Mesendoderm (in vitro differentiated cells): ENCODE measurements around the gene KAZN.

Source experiments
- DNase-seq: peaks from one replicate; pipeline ENCODE4 v3.0.0; 2013
- H2AK5ac ChIP-seq: 2 replicates; pipeline ENCODE4 v1.6.1; 2013; ENCODE audit warnings: low read length, inconsistent platforms
- H2BK120ac ChIP-seq: 2 replicates; pipeline ENCODE4 v1.6.1; 2013; ENCODE audit warnings: low read depth, mild to moderate bottlenecking, low read length, moderate library complexity, mixed read lengths
- H2BK15ac ChIP-seq: replicated peaks from 2 replicates; pipeline ENCODE4 v1.6.1; 2013; ENCODE audit warnings: low read depth, mild to moderate bottlenecking, moderate library complexity
- H2BK5ac ChIP-seq: 2 replicates; pipeline ENCODE4 v1.6.1; 2013; ENCODE audit warnings: low read length, inconsistent platforms
- H3K18ac ChIP-seq: 2 replicates; pipeline ENCODE4 v1.6.1; 2013; ENCODE audit warnings: mild to moderate bottlenecking, low read length, mixed read lengths
- H3K23ac ChIP-seq: one replicate; pipeline ENCODE4 v1.6.1; 2013; ENCODE audit warnings: low read length
- H3K27ac ChIP-seq: 2 replicates; pipeline ENCODE4 v1.5.1; 2013; ENCODE audit warnings: low read depth, mild to moderate bottlenecking, inconsistent platforms, low read length, moderate library complexity
- H3K27me3 ChIP-seq: 2 replicates; pipeline ENCODE4 v1.6.1; 2013; ENCODE audit warnings: low read length, control low read depth, mild to moderate bottlenecking, inconsistent platforms; ENCODE audit not compliant: insufficient read depth, poor library complexity
- H3K36me3 ChIP-seq: 2 replicates; pipeline ENCODE4 v1.6.1; 2013; ENCODE audit warnings: low read length, inconsistent platforms; ENCODE audit not compliant: control insufficient read depth, insufficient read depth
- H3K4ac ChIP-seq: one replicate; pipeline ENCODE4 v1.6.1; 2013; ENCODE audit warnings: low read depth, mild to moderate bottlenecking, low read length, moderate library complexity
- H3K4me1 ChIP-seq: 2 replicates; pipeline ENCODE4 v1.6.1; 2013; ENCODE audit warnings: low read depth, low read length, inconsistent platforms; ENCODE audit not compliant: control insufficient read depth
- H3K4me2 ChIP-seq: 2 replicates; pipeline ENCODE4 v1.6.1; 2013; ENCODE audit warnings: low read length
- H3K4me3 ChIP-seq: 2 replicates; pipeline ENCODE4 v1.5.1; 2013; ENCODE audit warnings: mild to moderate bottlenecking, low read length
- H3K56ac ChIP-seq: one replicate; pipeline ENCODE4 v1.6.1; 2013; ENCODE audit warnings: low read length
- H3K79me1 ChIP-seq: 2 replicates; pipeline ENCODE4 v1.6.1; 2013; ENCODE audit warnings: low read length, inconsistent platforms
- H3K79me2 ChIP-seq: 2 replicates; pipeline ENCODE4 v1.6.1; 2013; ENCODE audit warnings: mild to moderate bottlenecking, low read length; ENCODE audit not compliant: control insufficient read depth, insufficient read depth
- H3K9ac ChIP-seq: 2 replicates; pipeline ENCODE4 v1.6.1; 2013; ENCODE audit warnings: low read length, inconsistent platforms
- H4K5ac ChIP-seq: one replicate; pipeline ENCODE4 v1.6.1; 2013; ENCODE audit warnings: low read length
- H4K8ac ChIP-seq: one replicate; pipeline ENCODE4 v1.6.1; 2013; ENCODE audit warnings: low read depth, mild to moderate bottlenecking, control low read depth, low read length, moderate library complexity
- WGBS: extraction: QIAGEN DNeasy Blood & Tissue Kit; methylation state at CpG from one replicate; pipeline ENCODE4 v1.1.7; 2013; ENCODE audit warnings: low lambda C conversion rate, missing lambda C conversion rate; ENCODE audit not compliant: insufficient coverage; ENCODE audit errors: extremely low coverage; 5-methylcytosine and 5-hydroxymethylcytosine counted together

The KAZN gene

DNA sequence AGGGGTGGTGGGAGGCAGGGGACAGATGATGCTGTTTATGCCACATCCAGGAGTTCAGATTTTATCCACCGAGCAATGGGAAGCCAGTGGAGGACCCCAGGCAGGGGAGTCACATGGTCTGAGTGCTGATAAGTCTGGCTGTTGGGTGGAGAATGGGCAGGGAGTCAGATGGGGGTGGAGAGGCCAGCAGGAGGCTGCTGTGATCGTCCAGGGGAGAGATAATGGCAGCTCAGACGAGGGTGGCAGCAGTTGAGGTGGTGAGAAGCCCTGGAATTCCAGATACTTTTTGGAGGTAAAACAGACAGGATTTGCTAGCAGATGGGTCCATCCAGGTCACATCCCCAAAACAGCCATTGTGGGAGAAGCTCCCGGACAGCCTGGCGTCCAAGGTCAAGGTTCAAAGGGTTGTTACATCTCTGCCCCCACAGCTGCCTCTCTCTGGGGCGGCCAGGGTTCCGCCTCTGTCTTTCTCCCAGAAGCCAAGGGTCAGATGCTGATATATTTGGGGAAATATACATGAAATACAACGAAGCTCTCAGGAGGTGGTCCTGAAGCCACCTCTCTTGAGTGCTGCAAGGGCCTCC is 303.0 kb downstream of the KAZN start:
- Histone ChIP-seq H3K36me3 (no peaks in the 10 kb centered on the region), H3K4me3 (no peak overlapping the region), H3K23ac (no peak overlapping the region), H4K5ac (no peak overlapping the region), H2BK15ac (no peak overlapping the region), H3K27ac (no peak overlapping the region), H3K79me2 (no peaks in the 10 kb centered on the region), H2BK5ac (no peak overlapping the region), H3K4ac (no peak overlapping the region), H3K4me1 (no peaks in the 10 kb centered on the region), H2BK120ac (no peak overlapping the region), H4K8ac (no peak overlapping the region), H3K56ac (no peak overlapping the region), H3K79me1 (no peaks in the 10 kb centered on the region), H3K4me2 (no peak overlapping the region), H2AK5ac (no peak overlapping the region), H3K27me3 (no peaks in the 10 kb centered on the region), H3K18ac (no peak overlapping the region), H3K9ac (no peak overlapping the region)
- WGBS, result no CpG with 5 or more reads among the region's 8 CpGs
- DNase-seq, result no peak

- H3K4me1 ChIP-seq, result no peaks in the 10 kb centered on the region
- H3K4ac ChIP-seq, result no peak overlapping the region
- no peaks in the 10 kb centered on the region for H3K79me1 ChIP-seq
- no peak overlapping the region for H3K18ac ChIP-seq
- no peaks in the 10 kb centered on the region for H3K27me3 ChIP-seq
- H2BK5ac ChIP-seq, result no peak overlapping the region
- H4K8ac ChIP-seq, result no peak overlapping the region
- H4K5ac ChIP-seq, result no peak overlapping the region
- H3K4me2 ChIP-seq, result no peak overlapping the region
- no peaks in the 10 kb centered on the region for H3K79me2 ChIP-seq
- H3K4me3 ChIP-seq, result no peak overlapping the region
- no peak for DNase-seq
- no peaks in the 10 kb centered on the region for H3K36me3 ChIP-seq
- H2BK15ac ChIP-seq, result no peak overlapping the region
- no CpG with 5 or more reads among the region's 13 CpGs for WGBS
- no peak overlapping the region for H2AK5ac ChIP-seq
- no peak overlapping the region for H3K23ac ChIP-seq
- H2BK120ac ChIP-seq, result no peak overlapping the region
- no peak overlapping the region for H3K56ac ChIP-seq
- H3K27ac ChIP-seq, result no peak overlapping the region
- H3K9ac ChIP-seq, result no peak overlapping the region
Measured at GRCh38 chr1:14903922-14904321, 305.4 kb downstream of the KAZN start.

- no CpG with 5 or more reads among the region's 6 CpGs for WGBS
- Histone ChIP-seq H2BK15ac (no peak overlapping the region), H3K56ac (no peak overlapping the region), H2AK5ac (no peak overlapping the region), H3K27ac (no peak overlapping the region), H3K4me2 (no peak overlapping the region), H3K18ac (no peak overlapping the region), H3K23ac (no peak overlapping the region), H3K79me1 (no peaks in the 10 kb centered on the region), H3K27me3 (no peaks in the 10 kb centered on the region), H3K4me1 (no peaks in the 10 kb centered on the region), H4K5ac (no peak overlapping the region), H3K9ac (no peak overlapping the region), H2BK5ac (no peak overlapping the region), H3K79me2 (no peaks in the 10 kb centered on the region), H3K4me3 (no peak overlapping the region), H3K36me3 (no peaks in the 10 kb centered on the region), H2BK120ac (no peak overlapping the region), H3K4ac (no peak overlapping the region), H4K8ac (no peak overlapping the region)
- no peak for DNase-seq
Measured at GRCh38 chr1:14906665-14907064, 308.2 kb downstream of the KAZN start.

- Histone ChIP-seq H4K5ac (no peak overlapping the region), H3K56ac (no peak overlapping the region), H3K79me2 (no peaks in the 10 kb centered on the region), H3K36me3 (no peaks in the 10 kb centered on the region), H3K9ac (no peak overlapping the region), H3K27me3 (no peaks in the 10 kb centered on the region), H3K79me1 (no peaks in the 10 kb centered on the region), H2BK15ac (no peak overlapping the region), H2AK5ac (no peak overlapping the region), H2BK5ac (no peak overlapping the region), H3K18ac (no peak overlapping the region), H3K27ac (no peak overlapping the region), H3K4me2 (no peak overlapping the region), H4K8ac (no peak overlapping the region), H2BK120ac (no peak overlapping the region), H3K4ac (no peak overlapping the region), H3K4me1 (no peaks in the 10 kb centered on the region), H3K4me3 (no peak overlapping the region), H3K23ac (no peak overlapping the region)
- DNase-seq, result no peak
- WGBS, result no CpG with 5 or more reads among the region's 5 CpGs
Measured at GRCh38 chr1:14907416-14907815, 308.9 kb downstream of the KAZN start.

- no peak overlapping the region for H2BK120ac ChIP-seq
- no peaks in the 10 kb centered on the region for H3K36me3 ChIP-seq
- H3K4me2 ChIP-seq, result no peak overlapping the region
- H2BK5ac ChIP-seq, result no peak overlapping the region
- no peak overlapping the region for H3K18ac ChIP-seq
- H4K8ac ChIP-seq, result no peak overlapping the region
- no peaks in the 10 kb centered on the region for H3K4me1 ChIP-seq
- H3K23ac ChIP-seq, result no peak overlapping the region
- no CpG with 5 or more reads among the region's 5 CpGs for WGBS
- no peak overlapping the region for H2AK5ac ChIP-seq
- no peak overlapping the region for H3K4me3 ChIP-seq
- no peaks in the 10 kb centered on the region for H3K79me2 ChIP-seq
- no peak overlapping the region for H2BK15ac ChIP-seq
- no peak overlapping the region for H3K4ac ChIP-seq
- H3K27me3 ChIP-seq, result no peaks in the 10 kb centered on the region
- no peak for DNase-seq
- H3K9ac ChIP-seq, result no peak overlapping the region
- H3K56ac ChIP-seq, result no peak overlapping the region
- no peak overlapping the region for H3K27ac ChIP-seq
- no peak overlapping the region for H4K5ac ChIP-seq
- no peaks in the 10 kb centered on the region for H3K79me1 ChIP-seq
Measured at GRCh38 chr1:14909273-14909672, 310.8 kb downstream of the KAZN start.

GRCh38 chr1:14909920-14910460 is 311.5 kb downstream of the KAZN start:
- no peak overlapping the region for H3K4me3 ChIP-seq
- H3K4me2 ChIP-seq, result no peak overlapping the region
- no peaks in the 10 kb centered on the region for H3K79me1 ChIP-seq
- no peaks in the 10 kb centered on the region for H3K79me2 ChIP-seq
- no peak overlapping the region for H3K56ac ChIP-seq
- no peaks in the 10 kb centered on the region for H3K27me3 ChIP-seq
- no peak overlapping the region for H3K9ac ChIP-seq
- H2BK120ac ChIP-seq, result no peak overlapping the region
- H2BK5ac ChIP-seq, result no peak overlapping the region
- no peak overlapping the region for H3K27ac ChIP-seq
- no peak for DNase-seq
- H3K23ac ChIP-seq, result no peak overlapping the region
- H4K5ac ChIP-seq, result no peak overlapping the region
- no peak overlapping the region for H3K18ac ChIP-seq
- no CpG with 5 or more reads among the region's 10 CpGs for WGBS
- H3K4me1 ChIP-seq, result no peaks in the 10 kb centered on the region
- H4K8ac ChIP-seq, result no peak overlapping the region
- no peaks in the 10 kb centered on the region for H3K36me3 ChIP-seq
- H3K4ac ChIP-seq, result no peak overlapping the region
- no peak overlapping the region for H2BK15ac ChIP-seq
- H2AK5ac ChIP-seq, result no peak overlapping the region
